Measurements from ENCODE around the gene PCNA.
"Not testable (repeated sequence)": the region's sequence is repeated elsewhere in the genome, so short reads cannot be mapped to it uniquely, and the experiment has no call there.

The PCNA gene

DNA sequence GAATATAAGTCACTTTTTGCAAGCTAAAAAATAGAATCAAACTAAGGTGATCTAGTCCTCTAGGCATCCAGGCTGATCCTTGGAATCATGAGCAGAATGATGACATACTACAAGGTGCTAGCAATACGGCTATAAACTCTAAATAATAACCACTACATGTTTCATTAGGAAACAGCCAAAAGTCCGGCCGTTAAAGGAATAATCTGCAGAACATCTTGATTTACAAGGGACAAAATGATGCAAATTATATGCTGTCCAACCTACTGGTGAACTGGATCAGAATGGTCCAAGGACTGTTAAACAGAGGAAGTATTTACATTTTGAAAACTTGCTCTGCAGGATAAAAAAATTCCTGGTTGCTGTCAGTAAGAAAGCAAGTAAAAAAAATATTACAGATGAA lies 19.8 kb downstream of the PCNA start:
- DNase-seq (ENCODE audit: low read depth in 3 of 3, low spot score in 1 of 3), result not testable (repeated sequence)

- not testable (repeated sequence) for DNase-seq (ENCODE audit: low read depth in 3 of 3, low spot score in 1 of 3)
Observed at GRCh38 chr20:5099009-5099408, 20.7 kb downstream of the PCNA start.

- DNase-seq (ENCODE audit: low read depth in 3 of 3, low spot score in 1 of 3), result no peak
Observed at GRCh38 chr20:5096463-5096862, 23.3 kb downstream of the PCNA start.

GRCh38 chr20:5095931-5096330 lies 23.8 kb downstream of the PCNA start:
- DNase-seq (ENCODE audit: low read depth in 3 of 3, low spot score in 1 of 3), result no peak

- DNase-seq (ENCODE audit: low read depth in 3 of 3, low spot score in 1 of 3), result no peak
Observed at GRCh38 chr20:5095454-5095853, 24.3 kb downstream of the PCNA start.

- no peak for DNase-seq (ENCODE audit: low read depth in 3 of 3, low spot score in 1 of 3)
Observed at GRCh38 chr20:5092765-5093339, 26.9 kb downstream of the PCNA start.

- DNase-seq (ENCODE audit: low read depth in 3 of 3, low spot score in 1 of 3), result no peak
Observed at GRCh38 chr20:5091902-5092301, 27.9 kb downstream of the PCNA start.

DNA sequence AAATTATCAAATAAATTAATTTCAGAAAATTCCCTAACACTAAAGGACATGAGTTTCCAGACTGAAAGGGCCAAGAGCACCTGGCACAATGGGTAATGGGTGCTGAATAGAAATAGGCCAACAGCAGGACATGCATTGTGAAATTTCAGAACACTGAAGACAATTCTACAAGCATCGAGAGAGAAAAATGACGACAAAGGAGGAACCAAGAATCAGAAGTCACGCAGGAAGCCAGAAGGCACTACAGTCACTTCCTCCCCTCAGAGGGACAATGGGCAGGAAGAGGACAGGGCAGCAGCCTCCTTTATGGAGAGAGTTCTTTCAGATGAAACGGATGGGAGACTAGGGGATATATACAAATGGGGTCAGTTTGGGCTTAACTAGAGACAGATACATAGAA lies 29.6 kb downstream of the PCNA start:
- no peak for DNase-seq (ENCODE audit: low read depth in 3 of 3, low spot score in 1 of 3)

DNA sequence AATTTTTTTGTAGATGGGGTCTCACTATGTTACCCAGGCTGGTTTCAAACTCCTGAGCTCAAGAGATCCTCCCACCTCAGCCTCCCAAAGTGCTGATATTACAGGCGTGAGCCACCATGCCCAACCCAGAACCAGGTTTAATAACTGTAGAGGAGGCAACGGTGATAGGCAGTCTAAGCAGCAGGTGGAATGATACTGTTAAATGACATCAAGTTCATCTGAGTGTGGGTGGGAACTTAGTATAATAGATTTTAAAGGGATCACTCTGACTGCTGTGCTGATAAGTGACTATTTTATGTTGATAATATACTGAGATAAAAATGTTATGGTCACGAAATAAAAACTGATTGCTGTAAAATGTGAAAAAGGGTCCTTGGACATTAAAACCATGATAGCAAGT lies 31.1 kb downstream of the PCNA start:
- no peak for DNase-seq (ENCODE audit: low read depth in 3 of 3, low spot score in 1 of 3)

DNA sequence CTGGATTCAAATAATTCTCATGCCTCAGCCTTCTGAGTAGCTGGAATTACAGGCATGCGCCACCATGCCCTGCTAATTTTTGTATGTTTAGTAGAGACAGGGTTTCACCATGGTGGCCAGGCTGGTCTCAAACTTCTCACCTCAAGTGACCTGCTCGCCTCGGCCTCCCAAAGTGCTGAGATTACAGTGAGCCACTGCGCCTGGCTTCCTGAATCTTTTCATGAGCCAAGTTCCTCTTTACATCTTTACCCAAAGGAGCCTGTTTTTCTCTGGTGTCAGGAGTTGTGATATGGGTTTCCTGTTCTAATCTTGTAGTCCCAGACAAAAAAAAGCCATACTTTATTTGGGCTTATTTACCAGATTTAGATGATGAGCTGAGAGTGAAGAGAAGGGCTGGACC lies 34.4 kb downstream of the PCNA start:
- no peak for DNase-seq (ENCODE audit: low read depth in 3 of 3, low spot score in 1 of 3)

DNA sequence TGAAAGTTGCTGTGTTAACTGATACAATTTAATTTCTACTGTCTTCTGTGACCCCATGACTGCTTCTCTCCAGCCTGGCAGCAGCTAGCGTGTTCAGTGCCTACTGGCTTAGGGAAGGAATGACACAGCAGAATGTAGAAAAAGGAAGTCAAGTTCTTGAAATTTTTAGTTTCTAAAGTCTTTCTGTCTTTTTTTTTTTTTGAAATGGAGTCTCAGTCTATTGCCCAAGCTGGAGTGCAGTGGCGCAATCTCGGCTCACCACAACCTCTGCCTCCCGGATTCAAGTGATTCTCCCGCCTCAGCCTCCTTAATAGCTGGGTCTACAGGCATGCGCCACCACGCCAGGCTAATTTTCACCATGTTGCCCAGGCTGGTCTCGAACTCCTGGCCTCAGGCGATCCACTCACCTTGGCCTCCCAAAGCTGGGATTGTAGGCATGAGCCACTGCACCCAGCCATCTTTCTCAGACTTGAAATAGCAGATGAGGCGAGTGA lies 39.3 kb downstream of the PCNA start:
- DNase-seq (ENCODE audit: low read depth in 3 of 3, low spot score in 1 of 3), result no peak

DNA sequence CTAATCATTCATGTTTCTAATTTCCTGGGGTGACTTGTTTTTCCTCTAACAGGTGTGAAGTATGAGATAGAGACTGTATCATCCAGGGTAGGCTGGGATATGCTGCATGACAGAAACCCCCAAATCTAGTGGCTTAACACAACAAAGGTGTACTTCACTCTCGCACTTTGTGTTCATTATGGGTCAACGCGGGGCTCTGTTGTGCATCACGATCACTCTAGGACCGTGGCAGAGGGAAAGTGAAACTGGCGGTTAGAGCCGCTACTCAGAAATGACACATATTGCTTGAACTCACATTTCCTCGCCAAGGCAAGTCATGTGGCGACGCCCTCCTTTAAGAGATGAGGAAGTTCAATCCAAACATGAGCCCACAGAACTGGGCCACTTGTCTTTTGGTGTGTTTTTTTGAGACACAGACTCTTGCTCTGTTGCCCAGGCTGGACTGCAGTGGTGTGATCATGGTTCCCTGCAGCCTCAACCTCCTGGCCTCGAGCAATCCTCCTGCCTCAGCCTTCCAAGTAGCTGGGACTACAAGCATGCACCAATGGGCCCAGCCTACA lies 41.3 kb downstream of the PCNA start:
- peak; percentile 32 to 41 (median 38) for DNase-seq (ENCODE audit: low read depth in 3 of 3, low spot score in 1 of 3)

DNA sequence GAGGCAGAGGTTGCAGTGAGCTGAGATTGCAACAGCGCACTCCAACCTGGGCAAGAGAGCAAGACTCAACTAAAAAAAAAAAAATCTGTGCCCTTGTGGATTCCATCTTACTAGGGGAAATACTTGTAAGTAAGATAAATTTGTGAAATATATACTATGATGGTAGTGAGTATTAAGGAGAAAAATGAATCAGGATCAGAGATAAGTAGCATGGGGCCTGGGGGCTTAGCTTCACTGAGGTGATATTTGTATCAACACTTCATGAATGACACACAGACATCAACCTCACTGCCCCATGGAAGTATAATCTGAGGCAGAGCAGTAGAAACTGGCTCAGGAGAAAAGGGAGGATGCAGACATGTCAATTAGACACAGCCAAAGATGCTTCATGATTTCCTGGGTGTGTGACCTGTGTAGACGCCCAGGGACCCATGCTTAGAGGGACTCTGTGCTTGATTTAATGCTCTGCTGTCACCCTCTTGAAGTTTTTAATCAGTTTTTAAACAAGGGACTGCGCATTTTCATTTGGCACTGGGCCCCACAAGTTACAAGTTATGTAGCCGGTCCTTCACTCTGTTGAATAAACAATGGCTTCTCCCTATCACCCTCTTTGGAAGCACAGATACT lies 41.9 kb downstream of the PCNA start:
- no peak for DNase-seq (ENCODE audit: low read depth in 3 of 3, low spot score in 1 of 3)

DNA sequence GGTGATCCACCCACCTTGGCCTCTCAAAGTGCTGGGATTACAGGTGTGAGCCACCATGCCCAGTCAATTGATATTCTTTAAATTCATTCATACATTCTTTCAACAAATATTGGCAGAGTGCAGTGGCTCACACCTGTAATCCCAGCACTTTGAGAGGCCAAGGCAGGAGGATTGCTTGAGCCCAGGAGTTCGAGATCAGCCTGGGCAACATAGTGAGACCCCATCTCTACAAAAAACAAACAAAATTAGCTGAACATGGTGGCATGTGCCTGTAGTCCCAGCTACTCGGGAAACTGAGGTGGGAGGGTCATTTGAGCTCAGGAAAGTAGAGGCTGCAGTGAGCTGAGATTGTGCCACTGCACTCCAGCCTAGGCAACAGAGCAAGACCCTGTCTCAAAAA lies 42.8 kb downstream of the PCNA start:
- not testable (repeated sequence) for DNase-seq (ENCODE audit: low read depth in 3 of 3, low spot score in 1 of 3)

- DNase-seq (ENCODE audit: low read depth in 3 of 3, low spot score in 1 of 3), result no peak
Observed at GRCh38 chr20:5074232-5074674, 45.5 kb downstream of the PCNA start.

GRCh38 chr20:5073660-5074231 lies 46.0 kb downstream of the PCNA start:
- DNase-seq (ENCODE audit: low read depth in 3 of 3, low spot score in 1 of 3), result no peak

- DNase-seq (ENCODE audit: low read depth in 3 of 3, low spot score in 1 of 3), result no peak
Observed at GRCh38 chr20:5072756-5073659, 46.8 kb downstream of the PCNA start.

GRCh38 chr20:5071942-5072341 lies 47.8 kb downstream of the PCNA start:
- DNase-seq (ENCODE audit: low read depth in 3 of 3, low spot score in 1 of 3), result not testable (repeated sequence)

- DNase-seq (ENCODE audit: low read depth in 3 of 3, low spot score in 1 of 3), result no peak
Observed at GRCh38 chr20:5070570-5070969, 49.2 kb downstream of the PCNA start.

DNA sequence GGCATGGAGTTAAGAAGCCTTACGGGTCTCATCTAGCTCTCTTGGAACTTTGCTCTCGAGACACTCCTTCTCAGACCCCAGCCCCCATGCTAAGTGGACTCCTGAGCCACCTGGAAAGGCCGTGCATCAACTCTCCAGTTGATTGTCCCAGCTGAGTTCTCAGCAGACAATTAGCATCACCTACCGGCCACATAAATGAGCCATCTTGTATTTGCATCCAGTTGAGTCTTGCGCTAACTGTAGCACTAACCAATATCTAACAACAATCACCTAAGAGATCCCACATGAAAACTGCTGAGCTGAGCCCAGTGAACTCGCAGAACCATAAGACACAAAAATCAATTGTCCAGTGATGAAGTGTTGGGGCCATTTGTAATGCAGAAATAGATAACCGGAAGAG lies 49.7 kb downstream of the PCNA start:
- no peak for DNase-seq (ENCODE audit: low read depth in 3 of 3, low spot score in 1 of 3)

- no peak for DNase-seq (ENCODE audit: low read depth in 3 of 3, low spot score in 1 of 3)
Observed at GRCh38 chr20:5069141-5069806, 50.5 kb downstream of the PCNA start.
